SK-N-SH (cell line): ENCODE results near the gene LFNG. TPM values are rescaled to one million over a fixed set of nuclear protein-coding genes. Genes with fewer than 3 reads are reported as not detected.
"Not testable (repeated sequence)": the region's sequence is repeated elsewhere in the genome, so short reads cannot be mapped to it uniquely, and the experiment has no call there.

Experiments used
- CTCF ChIA-PET: fragments of 300-600, 350-600 bp; formaldehyde crosslinking; extraction: SDS; loops from one replicate; lab custom pipeline; 2021; lab: Yijun Ruan, JAX
- POLR2A ChIA-PET: fragments of 350-600 bp; sonication (Branson Sonifier 250); formaldehyde crosslinking; extraction: SDS; loops from one replicate; lab custom pipeline; 2020; ENCODE audit warnings: antibody characterized with exemption, inconsistent platforms; lab: Yijun Ruan, JAX
- DNase-seq: peaks from one replicate; pipeline ENCODE4 v3.0.0; 2012
- H2AFZ ChIP-seq: fragments of 200-600 bp; sonication (generic); 2 replicates; pipeline ENCODE4 v1.8.1; 2016; ENCODE audit warnings: antibody characterized with exemption, mild to moderate bottlenecking, low read depth
- H3F3A ChIP-seq: fragments of 200-600 bp; sonication (generic); replicated peaks from 2 replicates; pipeline ENCODE3; 2016; ENCODE audit warnings: antibody characterized with exemption, mild to moderate bottlenecking; ENCODE audit not compliant: insufficient read depth
- H3K27ac ChIP-seq, 2 experiments: fragments of 200-500 bp in 1 of 2; fragments of 200-600 bp in 1 of 2; sonication (Bioruptor generic) in 1 of 2; sonication (generic), shearing (Covaris generic) in 1 of 2; 2 replicates each; pipeline versions ENCODE4 v1.5.1 to v1.6.1; 2014 to 2016; ENCODE audit warnings: low read depth in 2 of 2, inconsistent platforms in 1 of 2, low read length in 1 of 2, mild to moderate bottlenecking in 1 of 2, mixed read lengths in 1 of 2
- H3K27me3 ChIP-seq: fragments of 200-600 bp; sonication (generic), shearing (Covaris generic); 2 replicates; pipeline ENCODE4 v1.6.1; 2016; ENCODE audit warnings: mixed run types; ENCODE audit not compliant: insufficient read depth
- H3K36me3 ChIP-seq, 2 experiments: fragments of 200-500 bp in 1 of 2; fragments of 200-600 bp in 1 of 2; sonication (Bioruptor generic) in 1 of 2; sonication (generic) in 1 of 2; replicated peaks in 1 of 2; 2 replicates each; pipeline versions ENCODE3 to v1.5.1; 2014 to 2016; ENCODE audit warnings: low read length in 1 of 2, mild to moderate bottlenecking in 1 of 2; ENCODE audit not compliant: insufficient read depth in 2 of 2, control insufficient read depth in 1 of 2
- H3K4me1 ChIP-seq, 2 experiments: fragments of 200-500 bp in 1 of 2; fragments of 200-600 bp in 1 of 2; sonication (Bioruptor generic) in 1 of 2; sonication (generic), shearing (Covaris generic) in 1 of 2; 2 replicates each; pipeline versions ENCODE4 v1.5.1 to v1.6.1; 2014 to 2016; ENCODE audit warnings: low read depth in 1 of 2, low read length in 1 of 2, mixed run types in 1 of 2; ENCODE audit not compliant: insufficient read depth in 2 of 2, control insufficient read depth in 1 of 2
- H3K4me2 ChIP-seq: fragments of 200-600 bp; sonication (generic), shearing (Covaris generic); 2 replicates; pipeline ENCODE4 v1.6.1; 2017; ENCODE audit warnings: mixed run types
- H3K4me3 ChIP-seq, 2 experiments: fragments of 200-500 bp in 1 of 2; fragments of 200-600 bp in 1 of 2; sonication (Bioruptor generic) in 1 of 2; sonication (generic), shearing (Covaris generic) in 1 of 2; 2 replicates each; pipeline versions ENCODE4 v1.5.1 to v1.8.1; 2014 to 2016; ENCODE audit warnings: low read depth in 2 of 2, inconsistent platforms in 1 of 2, low read length in 1 of 2, mild to moderate bottlenecking in 1 of 2, mixed read lengths in 1 of 2, moderate library complexity in 1 of 2
- H3K79me2 ChIP-seq: fragments of 200-600 bp; sonication (generic); 2 replicates; pipeline ENCODE4 v1.8.1; 2017; ENCODE audit warnings: mild to moderate bottlenecking; ENCODE audit not compliant: insufficient read depth
- H3K9ac ChIP-seq: fragments of 200-600 bp; sonication (generic); 2 replicates; pipeline ENCODE4 v1.6.1; 2017; ENCODE audit warnings: mixed run types
- H3K9me2 ChIP-seq: fragments of 200-600 bp; sonication (generic); 2 replicates; pipeline ENCODE4 v1.6.1; 2017; ENCODE audit warnings: mixed run types
- H3K9me3 ChIP-seq: fragments of 200-600 bp; sonication (generic); 2 replicates; pipeline ENCODE4 v1.6.1; 2017; ENCODE audit warnings: mixed run types, mild to moderate bottlenecking, moderate library complexity
- H4K20me1 ChIP-seq: fragments of 200-600 bp; sonication (generic); 2 replicates; pipeline ENCODE4 v1.6.1; 2017; ENCODE audit warnings: mild to moderate bottlenecking, mixed run types; ENCODE audit not compliant: insufficient read depth
- ELF1 ChIP-seq: IDR thresholded peaks from 2 replicates; pipeline ENCODE4 v1.4.0; 2012
- EP300 ChIP-seq, 2 experiments: IDR thresholded peaks; 2 replicates each; pipeline versions ENCODE4 v1.4.0 to v1.6.1; 2012; ENCODE audit warnings: borderline replicate concordance in 1 of 2, low read depth in 1 of 2, low read length in 1 of 2
- FOSL2 ChIP-seq: IDR thresholded peaks from 2 replicates; pipeline ENCODE4 v1.4.0; 2012; ENCODE audit warnings: low read depth, mild to moderate bottlenecking, moderate library complexity, borderline replicate concordance
- FOXJ3 ChIP-seq: sonication (generic); formaldehyde crosslinking; IDR thresholded peaks from 2 replicates; pipeline ENCODE4 v1.5.1; 2020; ENCODE audit warnings: mild to moderate bottlenecking, missing genetic modification reagents
- FOXM1 ChIP-seq: IDR thresholded peaks from 2 replicates; pipeline ENCODE4 v1.4.0; 2012; ENCODE audit warnings: low read depth, mild to moderate bottlenecking
- GABPA ChIP-seq: IDR thresholded peaks from 2 replicates; pipeline ENCODE4 v1.4.0; 2012; ENCODE audit warnings: low read depth, mild to moderate bottlenecking
- GATA2 ChIP-seq: sonication (generic); formaldehyde crosslinking; IDR thresholded peaks from 2 replicates; pipeline ENCODE4 v1.5.0; 2020; ENCODE audit warnings: mild to moderate bottlenecking, missing genetic modification reagents
- JUND ChIP-seq: IDR thresholded peaks from 2 replicates; pipeline ENCODE4 v1.4.0; 2012
- MAX ChIP-seq: IDR thresholded peaks from 2 replicates; pipeline ENCODE4 v1.4.0; 2012; ENCODE audit warnings: low read depth
- NRF1 ChIP-seq: IDR thresholded peaks from 2 replicates; pipeline ENCODE4 v1.6.1; 2012; ENCODE audit warnings: low read depth, mild to moderate bottlenecking, low read length
- POLR2AphosphoS5 ChIP-seq: IDR thresholded peaks from 2 replicates; pipeline ENCODE4 v1.6.1; 2012; ENCODE audit warnings: low read depth, low read length
- RCOR1 ChIP-seq: fragments of 150-350 bp; IDR thresholded peaks from 2 replicates; pipeline ENCODE4 v1.6.1; 2017; ENCODE audit warnings: antibody characterized with exemption, low read length
- REST ChIP-seq: IDR thresholded peaks from 2 replicates; pipeline ENCODE4 v1.6.1; 2012; ENCODE audit warnings: mild to moderate bottlenecking, low read depth, low read length, moderate library complexity
- RFX5 ChIP-seq: IDR thresholded peaks from 2 replicates; pipeline ENCODE4 v1.6.1; 2012; ENCODE audit warnings: mild to moderate bottlenecking, improper control_type of control experiment, low read length
- RXRA ChIP-seq: IDR thresholded peaks from 2 replicates; pipeline ENCODE4 v1.4.0; 2012; ENCODE audit warnings: low read depth, mild to moderate bottlenecking, borderline replicate concordance
- SIN3A ChIP-seq: IDR thresholded peaks from 2 replicates; pipeline ENCODE4 v1.6.1; 2012; ENCODE audit warnings: low read depth, mild to moderate bottlenecking, low read length, moderate library complexity, borderline replicate concordance
- SMC3 ChIP-seq: IDR thresholded peaks from 2 replicates; pipeline ENCODE4 v1.6.1; 2012; ENCODE audit warnings: low read depth, low read length, improper control_type of control experiment
- TAF1 ChIP-seq: IDR thresholded peaks from 2 replicates; pipeline ENCODE4 v1.6.1; 2012; ENCODE audit warnings: low read depth, mild to moderate bottlenecking, low read length, moderate library complexity, borderline replicate concordance
- TCF12 ChIP-seq: IDR thresholded peaks from 2 replicates; pipeline ENCODE4 v1.4.0; 2012
- USF1 ChIP-seq: IDR thresholded peaks from 2 replicates; pipeline ENCODE4 v1.4.0; 2012; ENCODE audit warnings: low read depth, borderline replicate concordance
- ZBTB33 ChIP-seq: IDR thresholded peaks from 2 replicates; pipeline ENCODE4 v1.4.0; 2012; ENCODE audit warnings: low read depth, borderline replicate concordance
- WGBS: methylation state at CpG from one replicate; pipeline ENCODE4 v1.1.6; 2017; ENCODE audit warnings: low lambda C conversion rate; 5-methylcytosine and 5-hydroxymethylcytosine counted together
- polyA plus RNA-seq, 3 experiments: library from polyadenylated mRNA; depleted of rRNA; stranded (reverse); fragments of >200 nt; gene quantifications; 2 replicates each; pipeline ENCODE4 v1.2.3, GENCODE V29; 2012

LFNG gene
- polyA plus RNA-seq, 1 of the 3 experiments (the other 2 are of a cell fraction), result 9.4 TPM

- TF ChIP-seq USF1, result no peak
- peak; percentile 58; the same call in 1 of the 2 replicates for TF ChIP-seq RXRA
- TF ChIP-seq ELF1, result no peak
- TF ChIP-seq RFX5, result no peak
- TF ChIP-seq SIN3A, result no peak
- TF ChIP-seq JUND, result peak; percentile 55; the same call in 1 of the 2 replicates
- peak; percentile 80; the same call in 1 of the 2 replicates for TF ChIP-seq FOSL2
- 0 out of 2 replicates have a peak, but pooled peaks have one; percentile 10 for TF ChIP-seq REST
- TF ChIP-seq POLR2AphosphoS5, result no peak
- TF ChIP-seq SMC3, result no peak
- TF ChIP-seq TCF12, result peak; percentile 58; the same call in 1 of the 2 replicates
- no peak for TF ChIP-seq RCOR1
- TF ChIP-seq GABPA, result no peak
- no peak for TF ChIP-seq GATA2 (CRISPR knock-in tag)
- TF ChIP-seq NRF1, result no peak
- no peak for TF ChIP-seq TAF1
- no peak for TF ChIP-seq MAX
- TF ChIP-seq FOXM1, result no peak
- TF ChIP-seq EP300 (IDR thresholded peaks at IDR 0.05; ENCODE audit: borderline replicate concordance in 1 of 2, low read depth in 1 of 2, low read length in 1 of 2), result peak in 1 of 2 experiments; percentile 15; a peak in 1 of 4 replicates
- no peak for TF ChIP-seq FOXJ3 (CRISPR knock-in tag)
- TF ChIP-seq ZBTB33, result no peak
- TF ChIP-seq, all 33 proteins: peak for 6
- no peaks in the 10 kb centered on the region for H4K20me1 ChIP-seq
- H3K4me2 ChIP-seq, result peak overlapping the region; percentile 71
- no peak overlapping the region for H3K4me3 ChIP-seq
- POLR2A ChIA-PET, result no interaction called here
- H3K4me1 ChIP-seq, result peaks cover 33 to 38% of the 10 kb centered on the region in 2 experiments; a peak in 3 of 4 replicates
- peak overlapping the region; percentile 51 for H3K9ac ChIP-seq
- no peaks in the 10 kb centered on the region for H3K79me2 ChIP-seq
- CTCF ChIA-PET, result interaction anchor here (0.9 kb wide), 2 partner anchors 10 to 61 kb away, joined by 3 read pairs; no protein-coding TSS in a partner anchor
- H3F3A ChIP-seq, result peaks cover 33% of the 10 kb centered on the region
- H3K9me2 ChIP-seq, result no peaks in the 10 kb centered on the region
- no peak overlapping the region; the same call in 1 of the 2 replicates for H2AFZ ChIP-seq
- H3K9me3 ChIP-seq, result no peaks in the 10 kb centered on the region
- 66% methylated on average over 16 of the region's 16 CpGs for WGBS
- H3K27me3 ChIP-seq, result no peaks in the 10 kb centered on the region
- peaks cover 6 to 7% of the 10 kb centered on the region in 2 experiments for H3K36me3 ChIP-seq
- H3K27ac ChIP-seq, result peak overlapping the region in 1 of 2 experiments; percentile 70; a peak in 2 of 4 replicates
- no peak for DNase-seq
These were observed 10.8 kb downstream of the LFNG start for GRCh38 chr7:2530071-2530987.

GRCh38 chr7:2530994-2531795 is 11.6 kb downstream of the LFNG start:
- peak overlapping the region in 1 of 2 experiments; percentile 14; a peak in 1 of 4 replicates for H3K4me3 ChIP-seq
- CTCF ChIA-PET, H3K9ac ChIP-seq: not testable (repeated sequence)

More at GRCh38 chr7:2530994-2531795, 11.6 kb downstream of the LFNG start:
- Histone ChIP-seq H3K4me1 (peaks cover 33 to 39% of the 10 kb centered on the region in 2 experiments; a peak in 3 of 4 replicates), H3F3A (peaks cover 29% of the 10 kb centered on the region), H3K4me2 (peak overlapping the region; percentile 28; the same call in 1 of the 2 replicates)
- H3K36me3 ChIP-seq, H3K27me3 ChIP-seq, POLR2A ChIA-PET, H3K9me2 ChIP-seq, H4K20me1 ChIP-seq, H3K79me2 ChIP-seq, H3K27ac ChIP-seq, DNase-seq, H3K9me3 ChIP-seq, H2AFZ ChIP-seq: not testable (repeated sequence)
- 53% methylated on average over 20 of the region's 43 CpGs for WGBS
